Measurements from ENCODE around the gene CDH2.

The CDH2 gene

GRCh38 chr18:28168725-28169124 is 8.2 kb downstream of the CDH2 start:
- no peak for DNase-seq (ENCODE audit: low spot score)

DNA sequence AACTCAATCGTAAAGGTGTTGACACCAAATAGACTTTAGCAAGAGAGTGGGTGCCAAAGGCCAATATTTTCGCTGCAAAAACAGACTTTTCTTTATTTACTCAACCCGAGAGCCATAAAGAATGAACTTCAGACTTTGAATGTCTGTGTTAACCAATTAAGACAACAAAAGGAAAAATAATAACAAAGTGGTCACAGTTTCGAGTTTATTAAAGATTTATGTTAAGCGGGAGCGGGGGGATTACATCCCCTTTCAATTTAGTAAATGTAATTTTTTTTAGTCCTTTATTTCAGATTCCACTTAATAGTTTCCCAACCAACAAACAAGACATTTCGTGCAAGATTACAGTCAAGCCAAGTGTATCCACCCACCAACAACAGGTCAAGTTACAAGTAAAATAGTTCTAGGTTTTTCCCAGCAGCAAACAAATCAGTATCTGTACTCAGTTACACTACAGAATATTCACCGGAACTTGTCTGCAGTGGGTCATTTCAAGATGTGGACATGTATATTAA is 9.0 kb downstream of the CDH2 start:
- no peak for DNase-seq (ENCODE audit: low spot score)

GRCh38 chr18:28164771-28165483 is 12.0 kb downstream of the CDH2 start:
- DNase-seq (ENCODE audit: low spot score), result no peak

DNA sequence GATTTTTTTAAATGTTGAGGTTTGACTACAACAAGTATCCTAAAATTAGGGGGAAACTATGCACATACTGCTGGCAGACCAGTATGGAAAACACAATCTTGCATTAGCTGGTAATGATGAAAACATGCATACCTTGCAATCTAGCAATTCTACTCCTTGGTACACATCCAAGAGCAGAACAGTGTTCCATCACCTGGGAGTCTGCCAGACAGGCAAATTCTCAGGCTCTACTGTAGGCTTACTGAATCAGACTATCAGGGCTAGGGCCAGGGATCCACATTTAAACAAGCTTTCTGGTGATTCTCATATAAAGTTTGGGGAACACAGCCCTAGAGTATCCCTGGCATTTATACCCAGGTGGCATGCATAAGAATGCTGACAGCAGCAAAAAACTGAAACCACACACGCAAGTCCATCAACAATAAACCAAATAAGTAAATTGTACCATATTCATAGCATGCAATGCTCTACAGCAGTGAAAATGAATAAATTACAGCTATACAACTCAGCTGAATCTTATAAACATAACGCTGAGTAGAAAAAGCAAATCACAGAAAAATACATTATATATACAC is 13.6 kb downstream of the CDH2 start:
- no peak for DNase-seq (ENCODE audit: low spot score)

DNA sequence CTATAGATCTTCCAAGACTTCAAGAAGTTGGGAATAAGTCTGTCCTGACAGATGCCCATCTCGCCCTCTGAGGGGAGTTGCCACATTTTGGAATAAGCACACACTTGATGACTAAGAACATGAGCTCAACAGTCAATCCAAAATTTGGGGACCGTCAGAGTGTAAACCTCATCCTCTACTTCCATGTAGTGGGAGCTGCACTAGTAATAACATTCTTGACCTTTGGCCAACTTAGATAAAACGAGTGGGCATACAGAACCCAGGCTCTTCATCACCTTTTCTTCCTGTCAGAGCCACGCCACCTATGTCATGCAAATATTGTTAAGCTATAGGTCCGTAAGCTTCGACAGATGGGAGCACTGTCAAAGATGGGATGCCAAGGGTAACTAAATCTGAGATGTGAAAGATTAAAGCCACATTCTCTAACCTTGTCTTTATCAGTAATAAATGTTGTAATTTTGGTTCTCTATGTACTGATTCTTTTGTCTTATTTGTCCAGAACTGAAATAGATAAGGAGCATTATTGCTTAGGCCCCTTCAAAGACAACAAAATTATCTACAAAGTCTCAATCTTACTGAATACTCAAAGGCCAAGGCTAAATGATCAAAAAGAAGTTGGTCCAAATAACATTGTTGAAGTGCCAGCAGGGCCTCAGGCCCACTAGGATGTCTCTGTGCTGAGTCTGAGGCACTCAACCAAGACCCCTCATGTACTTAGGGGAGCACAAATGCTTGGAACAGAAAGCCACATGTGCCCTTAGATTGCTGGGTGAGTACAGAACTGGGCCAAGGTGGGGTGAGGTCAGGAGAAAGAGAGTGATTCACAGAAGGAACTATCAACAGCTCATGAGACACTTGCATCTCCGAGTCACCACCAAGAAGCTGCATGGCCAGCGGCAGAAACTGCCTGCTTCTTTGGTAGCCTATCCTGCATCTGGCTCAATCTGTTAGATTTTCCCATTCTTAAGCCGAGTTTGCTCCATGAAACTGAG is 15.0 kb downstream of the CDH2 start:
- DNase-seq (ENCODE audit: low spot score), result no peak

- no peak for DNase-seq (ENCODE audit: low spot score)
Measured at GRCh38 chr18:28159055-28159454, 17.9 kb downstream of the CDH2 start.

GRCh38 chr18:28158083-28158581 is 18.8 kb downstream of the CDH2 start:
- no peak for DNase-seq (ENCODE audit: low spot score)

- no peak for DNase-seq (ENCODE audit: low spot score)
Measured at GRCh38 chr18:28153485-28154065, 23.4 kb downstream of the CDH2 start.

- DNase-seq (ENCODE audit: low spot score), result no peak
Measured at GRCh38 chr18:28152754-28153153, 24.2 kb downstream of the CDH2 start.

DNA sequence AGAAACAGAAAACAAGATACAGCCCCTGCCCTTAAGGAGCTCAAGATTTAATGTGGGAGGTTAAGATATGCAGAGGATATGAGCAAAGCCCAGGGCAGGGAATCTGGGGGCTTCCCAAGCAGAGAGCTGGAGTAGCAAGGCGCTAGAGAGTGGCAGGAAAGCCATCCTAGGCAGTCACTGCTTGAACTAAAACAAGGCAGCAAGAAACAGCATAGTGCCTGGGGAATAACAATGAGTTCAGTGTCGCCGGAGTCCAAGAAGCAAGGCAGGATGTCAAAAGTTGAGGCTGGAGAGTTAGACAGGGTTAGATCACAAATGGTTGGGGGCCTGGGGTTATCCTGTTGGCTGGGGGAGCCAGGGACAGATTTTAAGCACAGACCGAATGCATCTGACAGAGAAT is 24.6 kb downstream of the CDH2 start:
- no peak for DNase-seq (ENCODE audit: low spot score)

DNA sequence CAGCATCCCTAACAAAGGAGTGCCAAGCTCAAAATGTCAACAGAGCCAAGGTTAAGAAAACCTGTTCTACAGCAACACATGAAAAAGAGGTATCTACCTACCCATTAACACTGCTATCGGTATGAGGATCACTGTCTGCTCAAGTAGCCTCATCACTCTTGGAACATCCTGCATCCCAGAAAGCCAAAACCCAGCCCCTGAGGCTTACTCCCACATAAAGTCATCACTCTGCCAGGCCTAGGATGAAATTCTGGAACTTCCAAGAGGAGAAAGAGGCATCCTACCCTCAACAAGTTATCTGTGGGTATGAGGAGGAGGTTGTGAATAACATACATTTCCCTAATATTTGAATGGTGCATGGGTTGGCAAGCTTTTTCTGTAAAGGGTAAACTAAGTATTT is 25.5 kb downstream of the CDH2 start:
- DNase-seq (ENCODE audit: low spot score), result no peak

DNA sequence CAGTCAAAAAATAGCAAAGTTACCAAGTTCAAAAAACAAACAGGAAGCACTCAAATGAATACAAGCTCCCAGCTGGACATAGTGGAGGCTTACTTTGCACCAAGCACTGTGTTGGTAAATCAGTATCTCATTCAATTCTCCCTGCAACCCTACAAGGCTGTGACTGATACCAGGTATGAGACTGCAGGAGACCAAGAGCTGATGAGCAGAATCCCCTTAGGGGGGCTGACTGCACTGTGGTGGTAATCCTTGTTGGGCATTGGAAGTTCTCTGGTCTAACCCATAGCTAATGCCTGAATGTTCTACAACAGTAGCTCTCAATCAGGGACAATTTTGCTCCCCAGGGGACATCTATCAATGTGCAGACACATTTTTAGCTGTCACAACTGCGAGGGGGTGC is 26.0 kb downstream of the CDH2 start:
- DNase-seq (ENCODE audit: low spot score), result no peak

- DNase-seq (ENCODE audit: low spot score), result no peak
Measured at GRCh38 chr18:28149810-28150420, 27.0 kb downstream of the CDH2 start.

DNA sequence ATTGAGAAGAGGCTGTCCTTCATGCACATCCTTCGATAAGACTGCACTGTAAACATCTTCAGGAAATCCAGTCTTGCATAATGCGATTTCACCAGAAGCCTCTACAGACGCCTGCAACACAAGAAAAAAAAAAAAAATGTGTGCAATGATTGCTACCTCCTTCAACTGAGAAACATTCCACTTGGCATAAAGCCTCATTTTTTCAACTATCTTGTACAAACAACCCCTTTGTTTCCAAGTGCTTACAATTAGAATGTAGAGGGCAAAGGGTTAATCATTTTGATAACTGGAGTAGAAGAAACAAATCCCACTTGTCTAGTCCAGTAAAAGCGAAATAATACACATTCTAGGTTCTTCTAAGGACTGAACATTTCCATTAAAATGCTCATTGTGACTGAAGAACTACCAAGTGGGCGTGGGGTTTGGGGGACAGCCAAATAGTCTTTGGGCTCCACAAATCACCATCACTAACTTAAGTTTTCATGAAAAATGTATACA is 29.2 kb downstream of the CDH2 start:
- DNase-seq (ENCODE audit: low spot score), result no peak

- no peak for DNase-seq (ENCODE audit: low spot score)
Measured at GRCh38 chr18:28143725-28144124, 33.2 kb downstream of the CDH2 start.

- DNase-seq (ENCODE audit: low spot score), result no peak
Measured at GRCh38 chr18:28138816-28139215, 38.1 kb downstream of the CDH2 start.

DNA sequence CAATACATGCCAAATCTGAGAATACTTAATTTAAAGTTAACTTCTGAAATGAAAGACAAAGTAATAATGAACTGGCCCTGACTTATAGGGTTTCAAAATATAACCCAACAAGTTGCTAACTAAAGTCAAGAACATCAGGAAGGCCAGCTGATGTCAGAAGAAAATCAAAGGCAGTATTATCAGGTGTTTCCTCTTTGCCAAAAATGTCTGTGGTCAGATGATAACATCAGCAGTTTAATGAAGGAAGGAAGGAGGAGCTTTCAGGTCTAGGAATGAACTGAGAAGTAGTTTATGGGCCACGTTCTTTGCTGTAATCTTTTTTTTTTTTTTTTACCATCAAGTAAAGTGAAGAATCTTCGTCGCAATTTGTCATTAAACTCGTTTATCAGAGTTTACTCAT is 40.9 kb downstream of the CDH2 start:
- no peak for DNase-seq (ENCODE audit: low spot score)

- no peak for DNase-seq (ENCODE audit: low spot score)
Measured at GRCh38 chr18:28134774-28135173, 42.2 kb downstream of the CDH2 start.

GRCh38 chr18:28132084-28132483 is 44.8 kb downstream of the CDH2 start:
- DNase-seq (ENCODE audit: low spot score), result no peak

- no peak for DNase-seq (ENCODE audit: low spot score)
Measured at GRCh38 chr18:28128659-28128980, 48.3 kb downstream of the CDH2 start.

DNA sequence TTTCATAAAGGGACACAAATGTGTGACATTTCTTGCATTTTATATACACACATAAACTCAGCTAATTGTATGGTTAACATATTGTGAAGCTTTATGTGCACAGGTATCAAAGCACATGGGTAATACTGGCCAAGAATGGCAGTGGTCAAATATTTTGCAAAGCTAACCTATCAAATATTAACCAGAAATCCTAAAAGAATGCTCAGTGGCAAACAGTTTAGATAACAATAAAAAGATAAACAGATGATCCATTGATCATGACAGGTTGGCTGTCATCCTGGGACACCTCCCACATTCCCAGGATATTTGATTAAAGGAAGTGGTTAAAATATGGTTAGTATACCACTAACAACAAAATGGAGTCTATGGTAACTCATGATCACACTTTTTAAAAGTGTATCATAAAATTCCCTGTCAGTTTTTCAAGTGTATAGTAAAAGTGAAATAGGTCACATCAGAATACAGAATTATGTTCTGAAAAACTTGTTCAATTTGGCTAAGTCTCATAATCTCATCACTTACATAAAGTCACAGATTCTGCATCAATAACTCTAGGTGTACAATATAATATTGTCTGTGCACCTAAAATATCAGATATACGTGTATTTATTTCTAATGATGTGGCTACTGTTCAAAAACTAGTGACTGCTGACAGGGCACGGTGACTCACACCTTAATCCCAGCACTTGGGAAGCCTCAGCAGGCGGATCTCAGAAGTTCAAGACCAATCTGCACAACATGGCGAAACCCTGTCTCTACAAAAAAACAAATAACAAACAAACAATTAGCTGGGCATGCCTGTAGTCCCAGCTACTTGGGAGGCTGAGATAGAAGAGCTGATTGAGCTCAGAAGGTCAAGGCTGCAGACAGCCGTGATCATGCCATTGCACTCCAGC is 48.9 kb downstream of the CDH2 start:
- no peak for DNase-seq (ENCODE audit: low spot score)
